ENCODE measurements around the gene LCE1A.

LCE1A gene

DNA sequence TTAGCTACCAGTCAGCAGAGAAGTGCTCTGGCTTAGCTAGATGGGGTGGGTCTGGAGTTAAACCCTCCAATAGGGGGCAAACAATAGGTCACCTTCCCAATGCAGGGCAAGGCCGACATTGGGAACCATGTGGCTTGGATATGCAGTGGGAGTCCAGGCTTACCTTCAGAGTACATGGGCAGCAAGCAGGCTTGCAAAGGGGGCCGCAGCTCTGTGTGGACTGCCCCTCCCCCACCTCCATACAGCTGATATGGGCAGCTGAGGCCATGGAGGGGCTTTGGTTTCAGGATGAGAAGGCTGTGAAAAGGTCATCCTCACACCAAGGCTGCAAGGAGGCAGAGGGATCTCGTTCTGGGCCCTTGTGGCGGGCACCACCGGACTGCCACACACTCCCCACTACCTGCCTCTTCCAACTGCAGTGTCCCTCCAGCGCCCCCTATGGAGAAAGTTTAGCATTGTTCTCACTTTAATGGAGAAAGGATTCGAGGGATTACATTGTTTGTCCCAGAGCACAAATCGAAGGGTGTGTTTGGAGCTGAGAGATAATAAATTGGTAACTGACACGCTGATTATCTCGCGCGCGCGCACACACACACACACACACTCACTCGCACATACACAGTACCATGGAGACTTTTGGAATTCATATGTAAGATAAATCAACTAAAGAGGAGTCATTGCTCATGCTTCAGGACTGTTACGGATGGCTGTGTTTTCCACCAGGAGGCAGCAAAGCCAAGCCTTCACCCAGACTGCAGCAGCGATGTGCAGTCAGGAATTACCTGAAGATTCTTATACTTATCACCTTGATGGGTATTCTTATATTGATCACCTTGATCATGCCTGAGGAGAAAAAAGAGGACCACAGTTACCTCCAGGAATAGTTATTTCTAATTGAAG lies 43.8 kb downstream of the LCE1A start:
- no peak for DNase-seq (ENCODE audit: low read depth in 2 of 2)

- no peak for DNase-seq (ENCODE audit: low read depth in 2 of 2)
These were observed 44.5 kb downstream of the LCE1A start for GRCh38 chr1:152871731-152872126.

DNA sequence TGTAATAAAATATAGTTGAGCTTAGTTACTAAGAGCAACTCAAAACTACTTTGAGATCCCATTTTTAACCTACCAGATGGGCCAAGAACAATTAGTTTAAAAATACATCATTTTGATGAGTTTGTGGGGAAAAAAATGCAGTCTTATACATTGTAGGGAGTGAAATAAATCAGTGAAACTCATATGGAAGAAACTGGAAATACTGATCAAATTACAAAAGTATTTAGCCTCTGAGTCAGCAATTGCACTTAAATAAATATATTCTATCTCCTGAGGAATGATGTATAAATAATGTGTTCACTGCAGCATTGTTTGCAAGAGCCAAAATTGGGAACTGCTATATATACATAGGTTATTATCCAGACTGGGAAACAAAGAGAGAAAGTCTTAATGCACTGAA lies 46.2 kb downstream of the LCE1A start:
- DNase-seq (ENCODE audit: low read depth in 2 of 2), result no peak

GRCh38 chr1:152876827-152877226 lies 49.6 kb downstream of the LCE1A start:
- no peak for DNase-seq (ENCODE audit: low read depth in 2 of 2)
